Measurements from ENCODE around the gene NEMP2. TPM values are rescaled to one million over a fixed set of nuclear protein-coding genes. Genes with fewer than 3 reads are reported as not detected.

NEMP2 gene
- 5.9 and 6.4 TPM in 2 replicates for total RNA-seq

GRCh38 chr2:190534310-190535120 lies at the start of gene NEMP2:
Gene NEMP2 (minus strand): TSS chr2:190534722. CDS start chr2:190534655, 67 bp downstream.

Other genes with a start within 250 kb of the NEMP2 start
- 6.8 and 9.8 TPM in 2 replicates for gene HIBCH, start 214.9 kb downstream of the NEMP2 start, total RNA-seq
- 9.1 and 9.8 TPM in 2 replicates for gene INPP1, start 191.1 kb downstream of the NEMP2 start, total RNA-seq
- 12.1 and 14.7 TPM in 2 replicates for gene MFSD6, start 126.4 kb downstream of the NEMP2 start, total RNA-seq
- gene NAB1, start 114.4 kb upstream of the NEMP2 start, total RNA-seq: 8.5 and 9.9 TPM in 2 replicates

Data from bronchus fibroblast of lung (primary cell).